SK-N-SH treated with all-trans-retinoic acid at 6 μM for 48 hours (cell line): ENCODE data around the gene PPP1R13B.

ENCODE experiments used
- BACH2 ChIP-seq: fragments of 250-450 bp; sonication (Bioruptor Pico); IDR thresholded peaks from 2 replicates; pipeline ENCODE4 v1.9.0; 2021; ENCODE audit warnings: mild to moderate bottlenecking, borderline replicate concordance
- CSDC2 ChIP-seq: fragments of 250-450 bp; sonication (Bioruptor Pico); IDR thresholded peaks from 2 replicates; pipeline ENCODE4 v1.5.0; 2020; ENCODE audit warnings: mild to moderate bottlenecking, moderate library complexity
- CSRNP3 ChIP-seq: fragments of 250-450 bp; sonication (Bioruptor Pico); IDR thresholded peaks from 2 replicates; pipeline ENCODE4 v1.5.1; 2021; ENCODE audit warnings: mild to moderate bottlenecking, moderate library complexity
- GLIS3 ChIP-seq: fragments of 250-450 bp; sonication (Bioruptor Pico); IDR thresholded peaks from 2 replicates; pipeline ENCODE4 v1.5.0; 2020; ENCODE audit warnings: mild to moderate bottlenecking, moderate library complexity
- ISL1 ChIP-seq: fragments of 250-450 bp; sonication (Bioruptor Pico); IDR thresholded peaks from 2 replicates; pipeline ENCODE4 v2.1.2; 2022; ENCODE audit warnings: mild to moderate bottlenecking, moderate library complexity
- OSR1 ChIP-seq: fragments of 250-450 bp; sonication (Bioruptor Pico); IDR thresholded peaks from 2 replicates; pipeline ENCODE4 v1.8.0; 2022; ENCODE audit warnings: moderate library complexity, mild to moderate bottlenecking, inconsistent platforms
- PATZ1 ChIP-seq: fragments of 250-450 bp; sonication (Bioruptor Pico); IDR thresholded peaks from 2 replicates; pipeline ENCODE4 v1.8.0; 2020; ENCODE audit warnings: mild to moderate bottlenecking, moderate library complexity, borderline replicate concordance
- RARB ChIP-seq: fragments of 250-450 bp; sonication (Bioruptor Pico); IDR thresholded peaks from 2 replicates; pipeline ENCODE4 v1.8.0; 2021; ENCODE audit warnings: mild to moderate bottlenecking, moderate library complexity
- ZC3H10 ChIP-seq: fragments of 250-450 bp; sonication (Bioruptor Pico); IDR thresholded peaks from 2 replicates; pipeline ENCODE4 v1.5.1; 2021; ENCODE audit warnings: mild to moderate bottlenecking, moderate library complexity

- TF ChIP-seq GLIS3 (CRISPR knock-in tag) = no peak
- no peak for TF ChIP-seq RARB (CRISPR knock-in tag)
- no peak for TF ChIP-seq PATZ1 (CRISPR knock-in tag)
- TF ChIP-seq BACH2 = no peak
- no peak for TF ChIP-seq ISL1 (CRISPR knock-in tag)
- no peak for TF ChIP-seq CSDC2 (CRISPR knock-in tag)
- no peak for TF ChIP-seq ZC3H10 (CRISPR knock-in tag)
- TF ChIP-seq CSRNP3 = no peak
- no peak for TF ChIP-seq OSR1 (CRISPR knock-in tag)
Measured at GRCh38 chr14:103887557-103888115, 40.3 kb upstream of the PPP1R13B start.
